ENCODE data around the gene BLM. TPM values are rescaled to one million over a fixed set of nuclear protein-coding genes. Genes with fewer than 3 reads are reported as not detected.

BLM gene
- total RNA-seq, 1 donor from 2014 or later, result 44.8 TPM

- H3K4me1 Mint-ChIP-seq, result no peaks in the 10 kb centered on the region
- no peak overlapping the region for H3K27ac Mint-ChIP-seq (ENCODE audit: unreplicated experiment)
- DNase-seq (ENCODE audit: low read depth, low spot score), result no peak
- peaks cover 11% of the 10 kb centered on the region for H3K36me3 Mint-ChIP-seq (ENCODE audit: low read depth)
- H3K4me3 Mint-ChIP-seq, result no peak overlapping the region
- no peak for TF ChIP-seq CTCF (conservative IDR thresholded peaks at IDR 0.05)
- no peaks in the 10 kb centered on the region for H3K9me3 Mint-ChIP-seq
- no peaks in the 10 kb centered on the region for H3K27me3 Mint-ChIP-seq (ENCODE audit: low read depth)
Measured at GRCh38 chr15:90790057-90790456, 72.9 kb downstream of the BLM start.

- no peaks in the 10 kb centered on the region for H3K27me3 Mint-ChIP-seq (ENCODE audit: low read depth)
- peaks cover 11% of the 10 kb centered on the region for H3K36me3 Mint-ChIP-seq (ENCODE audit: low read depth)
- DNase-seq (ENCODE audit: low read depth, low spot score), result no peak
- H3K4me1 Mint-ChIP-seq, result no peaks in the 10 kb centered on the region
- H3K4me3 Mint-ChIP-seq, result no peak overlapping the region
- no peak overlapping the region for H3K27ac Mint-ChIP-seq (ENCODE audit: unreplicated experiment)
- H3K9me3 Mint-ChIP-seq, result no peaks in the 10 kb centered on the region
- no peak for TF ChIP-seq CTCF (conservative IDR thresholded peaks at IDR 0.05)
Measured at GRCh38 chr15:90790561-90790960, 73.4 kb downstream of the BLM start.

- H3K36me3 Mint-ChIP-seq (ENCODE audit: low read depth), result peaks cover 14% of the 10 kb centered on the region
Measured at GRCh38 chr15:90794538-90794937, 77.4 kb downstream of the BLM start.

GRCh38 chr15:90799639-90800170, 82.6 kb downstream of the BLM start:
- DNase-seq (ENCODE audit: low read depth, low spot score), result no peak
- Mint-ChIP-seq H3K4me1 (no peaks in the 10 kb centered on the region), H3K9me3 (no peaks in the 10 kb centered on the region), H3K27me3 (ENCODE audit: low read depth) (no peaks in the 10 kb centered on the region), H3K27ac (ENCODE audit: unreplicated experiment) (no peak overlapping the region), H3K36me3 (ENCODE audit: low read depth) (peaks cover 9% of the 10 kb centered on the region), H3K4me3 (no peak overlapping the region)
- no peak for TF ChIP-seq CTCF (conservative IDR thresholded peaks at IDR 0.05)

More at GRCh38 chr15:90794538-90794937, 77.4 kb downstream of the BLM start:
- H3K27me3 Mint-ChIP-seq (ENCODE audit: low read depth), result no peaks in the 10 kb centered on the region
- H3K4me1 Mint-ChIP-seq, result no peaks in the 10 kb centered on the region
- no peaks in the 10 kb centered on the region for H3K9me3 Mint-ChIP-seq
- no peak for TF ChIP-seq CTCF (conservative IDR thresholded peaks at IDR 0.05)
- H3K4me3 Mint-ChIP-seq, result no peak overlapping the region
- no peak for DNase-seq (ENCODE audit: low read depth, low spot score)
- no peak overlapping the region for H3K27ac Mint-ChIP-seq (ENCODE audit: unreplicated experiment)

- DNase-seq (ENCODE audit: low read depth, low spot score), result no peak
- H3K36me3 Mint-ChIP-seq (ENCODE audit: low read depth), result peaks cover 4% of the 10 kb centered on the region
- H3K4me1 Mint-ChIP-seq, result no peaks in the 10 kb centered on the region
- no peak for TF ChIP-seq CTCF (conservative IDR thresholded peaks at IDR 0.05)
- H3K9me3 Mint-ChIP-seq, result no peaks in the 10 kb centered on the region
- H3K27ac Mint-ChIP-seq (ENCODE audit: unreplicated experiment), result no peak overlapping the region
- no peaks in the 10 kb centered on the region for H3K27me3 Mint-ChIP-seq (ENCODE audit: low read depth)
- no peak overlapping the region for H3K4me3 Mint-ChIP-seq
Measured at GRCh38 chr15:90801803-90802202, 84.7 kb downstream of the BLM start.

Measured in neural crest cell (in vitro differentiated cells).